Neural crest cell (in vitro differentiated cells): Measurements from ENCODE around the gene ZNF318. TPM values are rescaled to one million over a fixed set of nuclear protein-coding genes. Genes with fewer than 3 reads are reported as not detected.

ENCODE experiments used
- DNase-seq: peaks from one replicate; pipeline ENCODE4 v3.0.0; 2021; ENCODE audit warnings: low read depth, mixed read lengths, low spot score
- H3K27ac Mint-ChIP-seq: one replicate; pipeline ENCODE4 v1.8.0; 2021; ENCODE audit warnings: mild to moderate bottlenecking, mixed read lengths; ENCODE audit not compliant: unreplicated experiment
- H3K27me3 Mint-ChIP-seq: 2 replicates; pipeline ENCODE4 v1.8.0; 2021; ENCODE audit warnings: low read depth, mild to moderate bottlenecking, mixed read lengths
- H3K36me3 Mint-ChIP-seq: 2 replicates; pipeline ENCODE4 v1.8.0; 2021; ENCODE audit warnings: low read depth, mild to moderate bottlenecking, mixed read lengths
- H3K4me1 Mint-ChIP-seq: 2 replicates; pipeline ENCODE4 v1.8.0; 2021; ENCODE audit warnings: mixed read lengths
- H3K4me3 Mint-ChIP-seq: one replicate; pipeline ENCODE4 v1.8.0; 2021; ENCODE audit warnings: mild to moderate bottlenecking, mixed read lengths
- H3K9me3 Mint-ChIP-seq: 2 replicates; pipeline ENCODE4 v1.8.0; 2021; ENCODE audit warnings: mixed read lengths
- CTCF ChIP-seq: fragments of 200-600 bp; sonication (generic); conservative IDR thresholded peaks from 2 replicates; pipeline ENCODE4 v1.5.0; 2021; ENCODE audit warnings: antibody characterized with exemption, mild to moderate bottlenecking
- total RNA-seq: library from RNA; stranded (reverse); gene quantifications from 2 replicates; pipeline ENCODE4 v1.2.1, GENCODE V29; 2021

Gene ZNF318
- total RNA-seq, 1 donor from 2014 or later = 26.2 TPM

DNA sequence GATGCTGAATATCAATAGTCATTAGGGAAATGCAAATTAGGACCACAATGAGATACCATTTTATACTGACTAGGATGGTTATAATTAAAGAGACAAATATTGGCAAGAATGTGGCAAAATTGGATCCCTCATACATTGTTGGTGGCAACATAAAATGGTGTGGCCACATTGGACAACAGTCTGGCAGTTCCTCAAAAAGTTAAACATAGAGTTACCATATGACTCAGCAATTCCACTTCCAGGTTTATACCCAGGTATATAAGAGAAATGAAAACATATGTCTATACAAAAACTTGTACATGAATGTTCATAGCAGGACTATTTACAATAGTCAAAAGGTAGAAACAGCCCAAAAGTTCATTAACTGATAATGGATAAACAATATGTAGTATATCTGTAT is 58.8 kb downstream of the ZNF318 start:
- Mint-ChIP-seq H3K9me3 (no peaks in the 10 kb centered on the region), H3K4me3 (no peak overlapping the region), H3K36me3 (no peaks in the 10 kb centered on the region), H3K27ac (no peak overlapping the region), H3K4me1 (peaks cover 5% of the 10 kb centered on the region), H3K27me3 (peaks cover 32% of the 10 kb centered on the region)
- no peak for DNase-seq
- TF ChIP-seq CTCF = no peak

DNA sequence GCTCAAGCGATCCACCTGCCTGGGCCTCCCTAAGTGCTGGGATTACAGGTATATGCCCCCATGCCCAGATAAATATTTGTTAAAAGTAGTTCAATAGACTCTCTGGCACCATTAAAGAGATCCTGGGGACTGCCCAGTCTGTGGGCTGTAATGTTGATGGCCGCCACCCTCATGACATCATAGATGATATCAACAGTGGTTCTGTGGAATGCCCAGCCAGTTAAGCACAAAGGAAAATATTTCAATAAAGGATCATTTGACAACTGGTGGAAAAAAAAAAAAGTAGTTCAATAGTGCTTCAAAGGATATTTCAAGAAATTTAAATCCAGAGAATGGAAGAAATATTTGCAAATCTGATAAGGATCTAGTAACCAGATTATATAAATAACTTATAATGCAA is 59.3 kb downstream of the ZNF318 start:
- peaks cover 32% of the 10 kb centered on the region for H3K27me3 Mint-ChIP-seq
- no peak overlapping the region for H3K27ac Mint-ChIP-seq
- DNase-seq = no peak
- no peak overlapping the region for H3K4me3 Mint-ChIP-seq
- peaks cover 5% of the 10 kb centered on the region for H3K4me1 Mint-ChIP-seq
- H3K9me3 Mint-ChIP-seq = no peaks in the 10 kb centered on the region
- H3K36me3 Mint-ChIP-seq = no peaks in the 10 kb centered on the region
- TF ChIP-seq CTCF = no peak

- Mint-ChIP-seq H3K4me3 (peak overlapping the region; percentile 56), H3K27ac (peak overlapping the region; percentile 70), H3K4me1 (peaks cover 5% of the 10 kb centered on the region), H3K9me3 (no peaks in the 10 kb centered on the region), H3K27me3 (peaks cover 32% of the 10 kb centered on the region), H3K36me3 (no peaks in the 10 kb centered on the region)
- TF ChIP-seq CTCF = no peak
- no peak for DNase-seq
Observed at GRCh38 chr6:43308990-43309477, 60.4 kb downstream of the ZNF318 start.

DNA sequence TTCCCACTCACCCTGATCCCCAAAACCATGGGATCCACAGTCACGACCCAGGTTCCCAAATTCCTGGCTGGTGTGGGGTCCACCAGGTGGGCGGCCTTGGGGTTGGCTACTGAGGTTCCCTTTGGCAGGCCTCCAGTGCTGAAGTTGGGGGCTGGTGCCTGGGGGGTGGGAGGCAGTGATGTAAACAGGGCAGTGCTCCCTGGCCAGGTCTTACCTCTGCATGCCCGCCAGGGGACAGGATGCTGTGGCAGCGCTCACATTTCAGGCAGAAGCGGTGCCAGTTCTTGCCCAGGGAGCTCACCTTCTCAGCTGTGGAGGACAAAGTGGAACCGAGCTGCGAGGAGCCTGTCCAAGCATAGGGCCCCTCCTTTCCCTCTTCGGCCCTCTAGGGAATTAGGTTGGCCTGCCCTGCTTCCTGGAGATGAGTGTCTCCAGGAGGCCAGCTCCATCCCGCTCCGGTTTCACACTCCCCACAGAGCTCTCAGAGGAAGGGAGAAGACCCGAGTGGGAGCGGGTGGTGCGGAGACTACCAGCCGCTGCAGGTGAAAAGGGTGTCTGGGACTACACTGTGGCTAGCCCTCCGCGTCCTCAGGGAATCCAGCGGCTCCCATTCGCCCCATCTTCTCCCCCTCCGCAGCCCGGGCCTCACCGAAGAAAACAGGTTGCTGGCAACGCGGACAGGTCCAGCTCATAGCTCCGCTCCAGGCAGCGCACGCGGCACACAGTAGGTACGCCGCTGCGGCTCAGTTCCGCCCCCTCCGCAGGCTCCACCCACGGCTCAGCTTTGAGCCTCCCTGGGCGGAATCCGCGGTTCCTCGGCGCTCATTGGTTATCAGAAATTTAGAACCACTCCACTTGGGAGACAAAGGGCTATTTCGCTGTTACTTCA is 61.1 kb downstream of the ZNF318 start, which contains the start of gene CRIP3:
Gene CRIP3, minus strand, starts transcription at position 726 of the 889 bp plus-strand sequence. Its CDS starts 34 bp downstream, at position 692.
- Mint-ChIP-seq H3K9me3 (no peaks in the 10 kb centered on the region), H3K27ac (peak within 1 kb of the TSS; percentile 70), H3K4me3 (peak within 1 kb of the TSS; percentile 56), H3K36me3 (no peaks in the 10 kb centered on the region), H3K27me3 (peaks cover 32% of the 10 kb centered on the region), H3K4me1 (peaks cover 5% of the 10 kb centered on the region)
- TF ChIP-seq CTCF = peak; percentile 33
- no peak for DNase-seq

DNA sequence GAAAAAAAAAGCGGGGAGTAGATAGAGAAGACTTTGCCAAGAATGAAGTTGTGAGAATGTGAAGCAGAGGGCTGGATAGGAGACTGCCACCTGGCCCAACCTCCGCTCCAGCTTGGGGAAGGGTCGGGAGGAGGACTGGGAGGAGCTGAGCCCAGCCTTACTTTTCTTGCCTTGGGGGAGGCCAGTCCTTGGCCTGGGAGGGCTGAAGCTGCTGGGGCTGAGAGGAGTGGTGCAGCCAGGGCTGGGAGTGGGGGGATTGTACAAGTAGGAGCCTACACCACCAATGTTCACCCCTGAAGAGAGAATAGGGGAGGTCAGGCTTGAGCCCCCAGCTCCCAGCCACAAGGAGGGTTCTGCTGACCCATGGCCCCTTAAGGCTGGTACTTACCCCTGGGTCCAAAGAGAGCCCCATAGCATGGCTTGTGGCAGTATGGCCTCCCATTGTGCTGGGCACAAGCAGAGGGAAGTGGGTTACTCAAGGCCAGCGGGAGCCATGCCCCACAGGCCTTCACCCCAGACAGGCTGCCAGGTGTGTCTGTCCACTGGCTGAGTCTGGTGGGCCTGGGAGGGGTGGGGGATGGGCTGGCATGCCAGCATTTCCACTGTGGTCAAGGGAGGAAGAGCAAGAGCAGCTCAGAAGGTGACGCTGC is 61.9 kb downstream of the ZNF318 start:
- TF ChIP-seq CTCF = no peak
- no peaks in the 10 kb centered on the region for H3K9me3 Mint-ChIP-seq
- no peak for DNase-seq
- peaks cover 32% of the 10 kb centered on the region for H3K27me3 Mint-ChIP-seq
- peaks cover 5% of the 10 kb centered on the region for H3K4me1 Mint-ChIP-seq
- H3K27ac Mint-ChIP-seq = no peak overlapping the region
- no peaks in the 10 kb centered on the region for H3K36me3 Mint-ChIP-seq
- no peak overlapping the region for H3K4me3 Mint-ChIP-seq
